Measurements from ENCODE around the gene MAPKBP1. TPM values are rescaled to one million over a fixed set of nuclear protein-coding genes. Genes with fewer than 3 reads are reported as not detected.

The MAPKBP1 gene
- total and polyA plus RNA-seq, 9 of the 15 experiments (the other 6 are each of a cell fraction or from before 2014, with no cell fraction given): 0.15 to 9.5 (median 4.5) TPM

DNA sequence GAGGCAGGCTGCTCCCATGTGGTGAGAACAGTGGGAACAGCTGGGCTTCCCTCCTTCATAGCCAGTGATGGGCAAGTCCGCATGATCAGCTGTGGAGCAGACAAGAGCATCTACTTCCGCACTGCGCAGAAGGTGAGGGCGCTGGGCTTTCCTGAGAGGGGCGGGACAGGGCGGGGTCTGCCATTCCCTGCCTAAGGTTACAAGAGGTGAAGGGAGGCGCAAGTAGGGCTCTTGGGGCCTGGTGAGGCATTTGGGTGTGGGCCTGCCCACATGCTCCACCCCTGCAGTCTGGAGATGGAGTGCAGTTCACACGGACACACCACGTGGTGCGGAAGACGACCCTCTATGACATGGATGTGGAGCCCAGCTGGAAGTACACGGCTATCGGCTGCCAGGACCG, 43.0 kb downstream of the MAPKBP1 start:
- no peak overlapping the region for H3K27ac ChIP-seq (ENCODE audit: extremely low read depth, low read depth, low read length)
- no peaks in the 10 kb centered on the region for H3K79me2 ChIP-seq (ENCODE audit: control insufficient read depth, insufficient read depth, low read length)
- in situ Hi-C loops (cut with MboI): loop anchor here (10.0 to 25.0 kb wide), 2 partner anchors 213 to 355 kb away; no protein-coding TSS in a partner anchor
- H2AFZ ChIP-seq (ENCODE audit: low read depth, low read length): no peak overlapping the region
- no peaks in the 10 kb centered on the region for H3K9me3 ChIP-seq (replicated peaks; ENCODE audit: control insufficient read depth, insufficient read depth, low read depth, low read length)
- ATAC-seq (no peak), FAIRE-seq (no peak), DNase-seq (ENCODE audit: extremely low read depth in 1 of 4, low spot score in 3 of 4) (peak in 2 of 4 experiments; percentile 45 to 47)
- no peak overlapping the region for H3K4me3 ChIP-seq
- no TSS peak for BruUV-seq (replicated peaks)
- H3K27me3 ChIP-seq (ENCODE audit: control insufficient read depth in 2 of 2, insufficient read depth in 2 of 2, low read length in 2 of 2): no peaks in the 10 kb centered on the region
- intact Hi-C loops (cut with micrococcal nuclease): no loop called here
- H3K9ac ChIP-seq (ENCODE audit: insufficient read depth in 1 of 2, low read depth in 2 of 2, low read length in 2 of 2): no peak overlapping the region
- H3K36me3 ChIP-seq (ENCODE audit: control insufficient read depth, insufficient read depth, low read length): peaks cover 11% of the 10 kb centered on the region; the same call in 2 of the 3 replicates
- H3K4me2 ChIP-seq (ENCODE audit: insufficient read depth, low read length): no peak overlapping the region
- peaks cover 0 to 3% of the 10 kb centered on the region in 2 experiments; a peak in 1 of 5 replicates for H3K4me1 ChIP-seq (replicated peaks in 1 of 2; ENCODE audit: control insufficient read depth in 2 of 2, insufficient read depth in 2 of 2, low read length in 2 of 2)
- H4K20me1 ChIP-seq (replicated peaks; ENCODE audit: control insufficient read depth, insufficient read depth, low read length): 0 out of 2 replicates have a peak, but pooled peaks cover 4% of the 10 kb centered on the region
- CTCF ChIA-PET (ENCODE audit: low intra/inter-chr PET ratio): no interaction called here
- no peaks in the 10 kb centered on the region for H3K9me1 ChIP-seq (ENCODE audit: control insufficient read depth, insufficient read depth, low read length)
- POLR2A ChIA-PET: interaction anchor here (0.7 to 1.3 kb wide), 2 partner anchors 35 to 43 kb away, joined by 3 read pairs; partner anchors contain the start of gene MAPKBP1
- WGBS (ENCODE audit: insufficient coverage, low coverage, missing lambda C conversion rate): 68% methylated on average over 12 of the region's 14 CpGs
- TF ChIP-seq DMBX1 (CRISPR knock-in tag; IDR thresholded peaks at IDR 0.05; ENCODE audit: borderline replicate concordance) (no peak), ZKSCAN1 (IDR thresholded peaks at IDR 0.05; ENCODE audit: low read depth, low read length) (no peak), PTTG1 (tag; IDR thresholded peaks at IDR 0.05; ENCODE audit: low read depth) (no peak), RBM25 (IDR thresholded peaks at IDR 0.05; ENCODE audit: low read depth, low read length, severe bottlenecking) (no peak), GABPB1 (CRISPR knock-in tag; IDR thresholded peaks at IDR 0.05) (no peak), ZNF232 (CRISPR knock-in tag; IDR thresholded peaks at IDR 0.05) (no peak), BRD4 (IDR thresholded peaks at IDR 0.05) (no peak), CBX8 (IDR thresholded peaks at IDR 0.05; ENCODE audit: borderline replicate concordance, extremely low read depth, low read depth, low read length, poor library complexity, severe bottlenecking) (no peak), SRSF1 (IDR thresholded peaks at IDR 0.05; ENCODE audit: low read depth, low read length) (no peak), CBFA2T2 (conservative IDR thresholded peaks at IDR 0.05) (no peak), ZNF282 (CRISPR knock-in tag; IDR thresholded peaks at IDR 0.05) (no peak), ZNF133 (CRISPR knock-in tag; IDR thresholded peaks at IDR 0.05) (no peak), CBFA2T3 (IDR thresholded peaks at IDR 0.05) (no peak), ZNF324 (CRISPR knock-in tag; IDR thresholded peaks at IDR 0.05) (no peak), HDAC6 (IDR thresholded peaks at IDR 0.05; ENCODE audit: low read depth, low read length) (no peak)
- TF ChIP-seq, protein P1, sequence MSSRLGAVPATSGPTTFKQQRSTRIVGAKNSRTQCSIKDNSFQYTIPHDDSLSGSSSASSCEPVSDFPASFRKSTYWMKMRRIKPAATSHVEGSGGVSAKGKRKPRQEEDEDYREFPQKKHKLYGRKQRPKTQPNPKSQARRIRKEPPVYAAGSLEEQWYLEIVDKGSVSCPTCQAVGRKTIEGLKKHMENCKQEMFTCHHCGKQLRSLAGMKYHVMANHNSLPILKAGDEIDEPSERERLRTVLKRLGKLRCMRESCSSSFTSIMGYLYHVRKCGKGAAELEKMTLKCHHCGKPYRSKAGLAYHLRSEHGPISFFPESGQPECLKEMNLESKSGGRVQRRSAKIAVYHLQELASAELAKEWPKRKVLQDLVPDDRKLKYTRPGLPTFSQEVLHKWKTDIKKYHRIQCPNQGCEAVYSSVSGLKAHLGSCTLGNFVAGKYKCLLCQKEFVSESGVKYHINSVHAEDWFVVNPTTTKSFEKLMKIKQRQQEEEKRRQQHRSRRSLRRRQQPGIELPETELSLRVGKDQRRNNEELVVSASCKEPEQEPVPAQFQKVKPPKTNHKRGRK (tag; IDR thresholded peaks at IDR 0.05): no peak
- TF ChIP-seq, protein P2, sequence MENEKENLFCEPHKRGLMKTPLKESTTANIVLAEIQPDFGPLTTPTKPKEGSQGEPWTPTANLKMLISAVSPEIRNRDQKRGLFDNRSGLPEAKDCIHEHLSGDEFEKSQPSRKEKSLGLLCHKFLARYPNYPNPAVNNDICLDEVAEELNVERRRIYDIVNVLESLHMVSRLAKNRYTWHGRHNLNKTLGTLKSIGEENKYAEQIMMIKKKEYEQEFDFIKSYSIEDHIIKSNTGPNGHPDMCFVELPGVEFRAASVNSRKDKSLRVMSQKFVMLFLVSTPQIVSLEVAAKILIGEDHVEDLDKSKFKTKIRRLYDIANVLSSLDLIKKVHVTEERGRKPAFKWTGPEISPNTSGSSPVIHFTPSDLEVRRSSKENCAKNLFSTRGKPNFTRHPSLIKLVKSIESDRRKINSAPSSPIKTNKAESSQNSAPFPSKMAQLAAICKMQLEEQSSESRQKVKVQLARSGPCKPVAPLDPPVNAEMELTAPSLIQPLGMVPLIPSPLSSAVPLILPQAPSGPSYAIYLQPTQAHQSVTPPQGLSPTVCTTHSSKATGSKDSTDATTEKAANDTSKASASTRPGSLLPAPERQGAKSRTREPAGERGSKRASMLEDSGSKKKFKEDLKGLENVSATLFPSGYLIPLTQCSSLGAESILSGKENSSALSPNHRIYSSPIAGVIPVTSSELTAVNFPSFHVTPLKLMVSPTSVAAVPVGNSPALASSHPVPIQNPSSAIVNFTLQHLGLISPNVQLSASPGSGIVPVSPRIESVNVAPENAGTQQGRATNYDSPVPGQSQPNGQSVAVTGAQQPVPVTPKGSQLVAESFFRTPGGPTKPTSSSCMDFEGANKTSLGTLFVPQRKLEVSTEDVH (IDR thresholded peaks at IDR 0.05; ENCODE audit: low read depth, partially characterized antibody): no peak

Measured in K562 (cell line).